GM12874 (cell line): ENCODE measurements around the gene TRIM33.

Experiments used
- CTCF ChIP-seq: IDR thresholded peaks from 2 replicates; pipeline ENCODE4 v1.5.1; 2011; ENCODE audit warnings: low read depth, mild to moderate bottlenecking, control low read depth, low read length, moderate library complexity; ENCODE audit not compliant: insufficient read depth

Gene TRIM33

GRCh38 chr1:114549137-114549536 is 38.1 kb upstream of the TRIM33 start:
- no peak for TF ChIP-seq CTCF

- no peak for TF ChIP-seq CTCF
These were observed 36.1 kb upstream of the TRIM33 start for GRCh38 chr1:114547076-114547475.

DNA sequence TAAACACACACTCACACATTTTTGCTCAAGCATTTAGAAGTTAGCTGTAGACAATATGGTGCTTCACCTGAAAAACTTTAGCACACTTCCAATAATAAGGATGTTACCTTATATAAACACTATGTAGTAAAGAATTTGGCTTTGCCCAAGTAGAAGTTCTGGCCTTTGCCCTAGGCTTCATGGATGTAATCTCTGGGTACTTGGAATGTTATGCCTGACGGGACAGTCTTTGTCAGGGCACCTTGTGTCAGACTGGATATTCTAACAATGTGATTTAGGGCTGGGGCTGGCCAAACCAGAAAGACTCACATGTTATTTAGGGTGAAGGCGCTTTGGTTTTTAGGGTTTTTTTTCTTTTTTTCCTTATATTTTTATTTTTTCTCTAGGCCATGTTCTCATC is 34.8 kb upstream of the TRIM33 start:
- TF ChIP-seq CTCF = no peak

DNA sequence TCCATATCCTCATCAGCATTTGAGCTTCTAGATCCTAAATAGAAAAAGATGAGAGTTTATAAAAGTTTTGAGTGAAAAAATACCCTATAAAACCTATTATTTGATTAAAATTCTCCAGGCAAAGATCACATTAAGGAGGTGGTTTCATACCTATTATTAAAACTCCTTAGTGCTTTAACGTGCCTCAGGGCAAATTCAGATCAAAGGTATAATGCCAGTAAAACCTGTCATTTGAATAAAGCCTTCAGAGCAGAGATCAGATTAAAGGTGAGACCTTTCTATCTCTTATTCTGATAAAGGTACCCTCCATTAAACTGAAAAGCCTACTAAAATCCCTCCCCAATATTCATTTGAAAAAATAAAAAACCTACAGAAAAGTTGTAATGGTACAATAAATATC is 34.3 kb upstream of the TRIM33 start:
- no peak for TF ChIP-seq CTCF

- TF ChIP-seq CTCF = no peak
These were observed 29.8 kb upstream of the TRIM33 start for GRCh38 chr1:114540821-114541220.

- TF ChIP-seq CTCF = no peak
These were observed 29.3 kb upstream of the TRIM33 start for GRCh38 chr1:114540272-114540671.

DNA sequence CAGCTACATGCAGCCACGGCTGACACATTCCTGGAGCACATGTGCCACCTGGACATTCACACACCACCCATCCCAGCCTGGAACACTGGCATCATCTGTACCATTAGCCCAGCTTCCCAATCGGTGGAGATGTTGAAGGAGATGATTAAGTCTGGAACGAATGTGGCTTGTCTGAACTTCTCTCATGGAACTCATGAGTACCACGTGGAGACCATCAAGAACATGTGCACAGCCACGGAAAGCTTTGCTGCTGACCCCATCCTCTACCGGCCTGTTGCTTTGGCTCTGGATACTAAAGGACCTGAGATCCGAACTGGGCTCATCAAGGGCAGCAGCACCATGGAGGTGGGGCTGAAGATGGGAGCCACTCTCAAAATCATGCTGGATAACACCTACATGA is 25.0 kb upstream of the TRIM33 start:
- TF ChIP-seq CTCF = no peak

DNA sequence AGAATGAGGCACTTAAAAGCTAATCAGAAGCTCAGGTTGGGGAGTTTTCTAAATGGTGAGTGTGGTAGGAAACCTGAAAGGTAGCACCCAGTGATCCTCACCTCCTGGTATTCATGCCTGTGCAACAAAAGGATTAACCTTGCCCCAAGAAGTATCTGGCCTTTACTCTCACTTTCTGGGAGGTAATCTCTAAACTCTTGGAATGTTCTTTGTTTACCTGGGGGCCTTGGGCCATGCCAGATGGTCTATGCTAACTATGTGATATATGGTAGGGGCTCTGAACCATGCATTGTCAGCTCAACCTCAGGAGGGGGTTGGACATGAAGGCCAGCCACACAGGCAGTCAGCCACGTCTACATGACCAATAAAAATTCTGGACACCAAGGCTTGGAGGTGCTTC is 24.4 kb upstream of the TRIM33 start:
- no peak for TF ChIP-seq CTCF
